Measurements from ENCODE around the gene SEZ6.
A peak's percentile ranks its signal among the peaks of the same experiment; 100 is the strongest.

The SEZ6 gene

DNA sequence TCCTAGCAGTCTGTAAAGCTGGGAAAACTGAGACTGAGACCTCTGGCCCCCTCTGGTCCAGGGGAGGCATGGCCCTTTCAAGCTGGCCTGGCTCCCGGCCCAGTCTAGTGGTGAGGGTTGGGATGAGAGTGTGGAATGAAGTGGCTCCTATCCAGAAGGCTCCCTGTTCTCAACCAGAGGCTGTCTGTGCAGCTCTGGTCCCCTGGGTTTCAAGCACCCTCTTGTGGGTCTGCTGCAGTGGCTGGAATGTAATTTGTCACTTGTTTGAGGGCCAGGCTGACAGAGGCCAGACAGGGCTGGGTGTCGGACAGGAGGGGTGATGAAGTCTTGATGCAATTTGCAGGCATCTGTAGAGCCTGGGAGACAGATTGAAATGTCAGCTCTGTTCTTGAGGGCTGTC is 32.4 kb downstream of the SEZ6 start:
- DNase-seq, result peak; percentile 65

DNA sequence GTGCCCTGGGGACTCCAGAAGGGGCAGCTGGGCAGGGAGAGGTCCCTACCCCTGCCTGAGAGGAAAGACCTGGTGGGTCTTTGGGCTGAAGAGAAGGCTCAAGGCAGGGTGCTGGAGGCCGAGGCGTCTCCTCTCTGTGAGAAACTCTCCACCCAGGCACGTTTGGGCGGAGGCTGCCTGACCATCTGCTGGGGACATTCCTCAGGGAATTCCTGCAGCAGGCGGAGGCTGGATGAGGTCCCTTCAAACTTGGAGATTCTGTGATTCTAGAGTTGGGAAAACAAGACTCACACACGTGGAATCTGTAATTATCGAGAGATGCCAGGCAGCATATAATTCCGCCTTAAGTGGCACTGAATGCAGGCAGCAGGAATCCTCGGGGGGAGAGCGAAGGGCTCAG is 33.4 kb downstream of the SEZ6 start:
- no peak for DNase-seq

DNA sequence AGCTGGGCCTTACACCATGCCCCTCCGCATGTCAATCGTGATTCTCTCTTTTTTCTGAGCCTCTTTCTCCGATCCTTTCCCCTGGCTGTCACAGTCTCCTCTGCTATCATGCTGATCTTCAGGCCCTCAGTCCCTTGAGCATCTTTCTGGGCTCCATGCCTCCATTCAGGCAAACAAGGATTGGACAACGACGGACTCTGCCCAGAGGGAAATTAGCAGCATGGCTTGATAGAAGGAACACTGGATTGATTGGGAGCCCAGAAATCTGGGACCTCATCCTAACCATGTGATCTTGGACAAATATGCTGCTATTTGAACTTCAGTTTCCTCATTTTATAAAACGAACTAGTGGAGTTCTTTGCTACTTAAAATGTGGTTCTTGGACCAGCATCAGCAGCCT is 35.0 kb downstream of the SEZ6 start:
- DNase-seq, result no peak

DNA sequence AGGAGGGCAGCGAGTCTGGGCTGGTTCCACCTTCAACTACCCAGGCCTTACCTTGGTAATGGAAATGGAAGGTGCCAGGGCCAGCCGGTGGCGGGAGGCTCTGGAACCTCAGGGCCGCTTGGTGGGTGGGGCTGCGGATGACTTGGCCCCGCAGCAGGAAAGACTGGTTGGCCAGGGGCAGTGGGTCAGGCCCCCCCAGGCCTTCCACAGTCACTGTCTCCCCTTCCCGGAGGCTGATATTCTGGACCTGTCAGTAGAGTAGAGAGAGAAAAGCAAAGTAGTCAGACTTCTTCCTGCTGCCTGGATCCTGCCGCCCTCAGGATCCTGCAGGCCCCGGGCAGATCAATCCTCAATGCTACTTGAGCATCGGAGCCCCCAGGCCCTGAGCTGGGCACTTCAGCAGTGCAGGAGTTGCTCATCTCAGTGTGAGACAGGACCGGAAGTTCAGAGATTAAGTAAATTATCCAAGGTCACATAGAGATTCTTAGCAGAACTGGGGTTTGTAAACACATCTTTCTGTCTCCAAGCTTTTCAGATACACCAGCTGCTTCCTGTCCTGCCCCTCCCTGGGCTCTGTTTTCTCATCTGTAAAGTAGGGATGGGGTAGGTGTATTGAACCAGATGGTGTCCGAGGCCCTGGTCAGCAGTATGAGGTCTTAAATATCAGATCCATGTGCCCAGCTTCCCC is 36.0 kb downstream of the SEZ6 start:
- DNase-seq, result no peak

DNA sequence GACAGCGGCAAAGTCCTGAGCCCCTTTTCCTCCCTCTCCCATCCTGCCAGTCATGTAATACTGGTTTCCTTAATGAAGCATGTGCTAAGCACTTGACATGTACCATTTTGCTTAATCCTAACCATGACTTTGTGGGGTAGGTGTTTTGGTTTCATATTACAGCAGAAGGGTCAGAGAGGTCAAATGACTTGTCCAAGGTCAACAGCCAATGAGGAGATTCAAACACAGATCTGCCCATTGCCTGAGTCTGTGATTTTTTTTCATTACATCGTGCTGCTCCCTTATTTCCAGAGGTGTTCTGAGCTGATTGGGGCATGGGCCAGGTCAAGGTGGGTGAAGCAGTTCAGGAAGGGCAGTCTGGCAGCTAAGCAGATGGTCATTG is 36.9 kb downstream of the SEZ6 start:
- DNase-seq, result no peak

DNA sequence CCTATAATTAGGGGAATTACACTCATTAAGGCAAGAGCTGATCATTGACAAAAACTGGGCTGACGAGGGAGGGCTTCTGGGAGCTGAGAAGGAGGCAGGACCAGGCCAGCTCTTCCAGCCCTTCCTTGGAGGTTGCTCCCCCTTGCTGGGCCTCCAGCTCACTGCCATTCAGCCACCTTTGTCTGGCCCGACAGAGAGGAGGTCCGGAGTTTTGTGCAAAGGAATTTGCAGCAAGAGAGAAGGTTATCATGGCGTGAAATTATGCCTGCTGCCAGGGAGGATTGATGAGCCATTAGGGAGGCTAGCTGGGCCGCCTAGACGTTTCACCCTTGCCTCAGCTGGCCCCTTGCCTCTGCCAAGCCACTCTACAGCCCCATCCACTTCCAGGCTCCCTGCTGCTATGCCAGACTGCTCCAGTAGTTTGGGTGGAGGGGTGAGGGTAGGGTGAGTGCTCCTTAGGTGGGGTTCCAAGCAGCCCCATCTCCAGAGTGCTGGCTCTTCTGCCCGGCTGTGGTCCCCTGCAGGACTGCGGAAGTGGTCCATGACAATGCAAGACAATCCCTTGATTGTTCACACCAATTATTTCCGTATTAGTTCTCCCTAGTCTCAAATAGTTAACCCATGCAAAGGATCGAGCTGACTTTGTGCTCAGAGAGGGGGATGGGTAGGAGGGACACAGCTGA is 37.5 kb downstream of the SEZ6 start:
- DNase-seq, result no peak

DNA sequence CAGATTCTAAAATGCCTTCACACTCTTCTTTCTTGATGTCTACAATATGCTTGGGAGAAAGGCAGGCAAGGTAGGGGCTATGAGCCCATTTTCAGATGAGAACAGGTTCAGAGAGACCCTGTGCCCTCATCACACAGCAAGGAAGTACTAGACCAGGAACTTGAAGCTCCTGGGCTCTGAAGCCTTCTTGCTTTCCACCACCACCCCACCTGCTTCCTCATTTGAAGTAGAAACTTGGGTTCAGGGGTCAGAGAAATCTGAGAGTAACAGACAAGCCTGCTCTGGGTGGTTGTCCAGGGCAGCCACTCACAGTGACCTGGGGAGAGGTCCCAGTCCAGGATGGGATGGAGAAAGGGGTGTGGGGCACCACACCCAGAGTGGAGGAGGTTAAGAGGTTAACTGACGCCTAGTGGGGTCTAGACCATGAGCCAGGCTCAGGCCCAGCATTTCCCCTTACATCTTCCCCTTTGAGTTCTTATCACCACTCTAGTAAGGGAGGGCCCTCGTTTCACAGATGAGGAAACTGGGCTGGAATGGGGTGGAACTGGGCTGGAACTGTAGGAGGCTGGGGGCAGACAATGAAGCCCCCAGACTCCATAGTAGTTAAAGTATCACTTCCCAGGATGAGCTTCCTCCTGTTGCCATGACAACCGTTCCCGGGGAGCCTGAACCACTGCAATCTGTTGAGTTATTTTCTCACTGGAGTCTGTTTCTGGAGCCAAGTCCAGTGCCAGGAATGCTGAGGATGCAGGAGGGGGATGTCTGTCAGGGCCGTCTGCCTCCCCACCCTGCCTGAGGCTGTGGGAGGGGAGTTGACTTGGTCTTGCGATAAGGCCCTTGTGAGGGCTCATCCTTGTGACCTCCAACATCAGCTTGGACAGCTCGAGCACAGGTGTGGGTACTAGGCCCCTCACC is 38.4 kb downstream of the SEZ6 start:
- DNase-seq, result no peak

DNA sequence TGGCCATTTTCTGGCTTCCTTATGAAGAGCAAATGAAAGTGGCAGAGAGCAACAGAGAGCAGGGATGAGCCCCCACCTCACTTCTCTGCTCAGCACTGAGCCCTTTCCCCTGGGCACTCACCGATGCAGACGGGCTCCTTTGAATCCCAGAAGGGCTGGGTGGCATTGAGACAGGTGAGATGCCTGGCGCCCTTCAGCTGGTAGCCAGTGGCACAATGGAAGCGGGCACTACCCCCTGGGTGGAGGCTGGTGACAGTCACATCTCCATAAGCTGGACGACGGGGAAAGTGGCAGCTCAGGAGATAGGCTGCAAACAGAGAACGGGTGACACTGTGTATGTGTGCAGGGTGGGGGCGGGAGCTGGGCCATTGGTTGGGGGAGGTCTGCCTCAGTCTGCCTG is 42.0 kb downstream of the SEZ6 start:
- no peak for DNase-seq

DNA sequence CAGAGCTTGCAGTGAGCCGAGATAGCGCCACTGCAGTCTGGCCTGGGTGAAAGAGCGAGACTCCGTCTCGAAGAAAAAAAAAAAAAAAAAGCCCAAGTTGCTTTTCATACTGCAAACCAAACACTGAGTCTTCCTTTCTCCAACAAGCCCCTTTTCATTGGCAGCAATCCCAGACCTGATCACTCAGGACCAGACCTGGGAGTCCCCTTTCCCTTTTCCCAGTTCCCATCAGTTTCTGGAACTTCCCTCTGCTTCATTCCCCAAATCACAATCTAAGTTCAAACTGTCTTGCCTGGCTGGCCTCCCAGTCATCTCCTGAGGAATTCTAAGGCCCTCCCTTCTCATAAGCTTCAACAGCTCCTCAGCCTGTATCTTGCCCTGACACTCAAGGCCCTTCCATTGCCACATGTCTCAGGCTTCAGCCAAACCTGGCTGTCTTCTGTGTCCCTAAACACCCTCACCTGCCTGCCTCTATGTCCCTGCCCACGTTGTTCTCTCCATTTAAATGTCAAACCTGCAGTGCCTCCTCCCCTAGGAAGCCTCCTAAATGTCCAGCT is 42.7 kb downstream of the SEZ6 start:
- DNase-seq, result no peak

DNA sequence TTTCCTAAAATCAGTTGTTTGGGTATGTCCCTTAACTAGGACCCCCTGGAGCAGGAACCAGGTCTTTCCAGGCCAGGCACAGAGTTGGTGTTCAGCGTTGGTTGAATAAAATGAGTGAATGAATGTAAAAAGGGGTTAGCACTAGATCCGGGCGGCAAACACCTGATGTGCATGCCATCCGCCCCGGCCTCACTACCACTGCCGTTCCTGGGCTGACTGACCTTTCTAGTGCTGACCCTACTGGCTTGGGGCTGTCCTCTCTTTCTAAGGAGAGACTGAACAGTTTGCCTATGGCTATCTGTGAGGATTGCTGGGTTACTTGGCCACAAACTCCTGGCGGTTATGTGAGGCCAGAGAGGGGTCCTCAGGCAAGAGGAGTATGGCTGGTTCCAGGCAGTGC is 44.4 kb downstream of the SEZ6 start:
- no peak for DNase-seq

DNA sequence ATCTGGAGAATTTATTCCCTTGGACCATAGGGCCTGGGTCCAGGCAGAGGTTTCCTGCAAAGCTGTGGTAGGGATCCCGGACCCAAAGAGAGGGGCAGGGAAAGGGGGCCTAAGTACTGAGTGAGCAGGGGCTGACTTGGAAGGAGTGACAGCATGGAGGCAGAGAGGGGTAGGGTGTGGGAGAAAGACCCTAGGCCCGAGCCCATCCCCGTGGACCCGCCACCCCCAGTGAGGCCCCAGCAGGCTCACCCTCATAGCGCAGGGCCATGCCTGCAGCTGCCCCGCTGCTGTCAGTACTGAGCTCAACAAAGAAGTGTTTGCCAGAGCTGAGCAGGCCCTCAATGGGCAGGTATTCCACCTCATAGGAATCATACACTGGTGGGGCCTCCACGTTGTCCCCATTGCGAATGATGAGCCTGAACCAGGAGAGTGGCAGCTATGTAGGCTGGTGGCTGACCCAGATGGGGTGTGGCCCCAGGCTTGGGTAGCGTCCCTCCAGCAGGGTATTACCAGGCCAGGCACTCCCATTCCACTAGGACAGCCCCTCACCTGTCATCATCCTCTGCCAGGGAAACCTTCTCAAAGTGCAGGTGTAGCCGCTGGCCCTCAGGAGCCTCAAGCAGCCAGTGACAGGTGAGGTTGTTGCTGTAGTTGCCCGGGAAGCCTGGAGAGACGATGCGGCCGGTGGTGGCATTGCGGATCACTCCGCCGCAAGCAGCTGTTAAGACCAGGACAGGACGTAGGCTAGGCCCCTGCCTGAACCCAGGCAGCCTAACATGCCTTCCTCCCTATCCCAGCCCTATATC is 45.4 kb downstream of the SEZ6 start:
- DNase-seq, result no peak

DNA sequence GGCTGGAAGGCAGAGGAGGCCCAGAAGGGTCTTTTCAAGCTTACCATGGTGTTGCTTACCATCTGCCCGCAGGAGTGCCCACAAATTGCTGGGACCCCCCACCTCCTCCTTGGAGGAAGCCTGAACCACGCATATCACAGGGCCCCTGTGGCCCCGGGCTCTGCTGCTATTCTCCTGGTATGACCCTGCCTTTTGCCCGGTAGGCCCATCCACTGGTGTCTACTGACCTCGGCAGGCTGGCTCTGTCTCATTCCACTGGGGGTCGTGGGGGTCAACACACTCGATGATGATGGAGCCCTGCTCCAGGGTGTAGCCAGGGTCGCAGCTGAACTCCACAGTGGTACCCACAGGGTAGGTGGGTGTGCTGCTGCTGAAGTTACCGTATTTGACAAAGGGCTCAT is 46.4 kb downstream of the SEZ6 start:
- no peak for DNase-seq

DNA sequence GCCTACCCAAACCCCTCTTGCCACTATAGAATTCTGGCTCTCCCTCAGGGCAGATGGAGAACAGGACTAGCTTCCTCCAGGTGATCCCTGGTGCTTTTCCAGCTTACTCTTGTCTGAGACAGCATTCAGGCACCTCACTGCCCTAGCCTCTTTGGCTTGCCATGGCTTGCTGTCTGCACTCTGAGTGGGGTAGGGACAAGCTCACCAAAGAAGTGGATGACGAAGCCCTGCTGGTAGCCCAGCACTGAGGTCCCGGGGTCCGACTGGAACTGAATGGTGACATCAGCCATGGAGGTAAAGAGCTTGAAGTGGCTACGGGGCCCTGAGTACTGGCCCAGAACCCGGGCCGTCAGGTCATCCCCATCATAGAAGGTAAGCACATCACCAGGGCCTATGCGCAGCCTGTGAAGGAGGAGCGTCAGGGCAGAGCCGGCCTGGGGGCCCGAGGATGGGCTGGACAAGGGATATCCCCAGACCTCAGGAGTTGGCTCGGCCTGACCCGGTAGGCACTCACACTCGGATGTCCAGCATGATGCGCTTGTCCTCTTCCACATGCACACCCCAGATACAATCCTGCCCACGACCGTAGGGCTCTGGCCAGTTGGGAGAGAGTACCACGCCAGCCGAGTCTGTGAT is 46.9 kb downstream of the SEZ6 start:
- no peak for DNase-seq

DNA sequence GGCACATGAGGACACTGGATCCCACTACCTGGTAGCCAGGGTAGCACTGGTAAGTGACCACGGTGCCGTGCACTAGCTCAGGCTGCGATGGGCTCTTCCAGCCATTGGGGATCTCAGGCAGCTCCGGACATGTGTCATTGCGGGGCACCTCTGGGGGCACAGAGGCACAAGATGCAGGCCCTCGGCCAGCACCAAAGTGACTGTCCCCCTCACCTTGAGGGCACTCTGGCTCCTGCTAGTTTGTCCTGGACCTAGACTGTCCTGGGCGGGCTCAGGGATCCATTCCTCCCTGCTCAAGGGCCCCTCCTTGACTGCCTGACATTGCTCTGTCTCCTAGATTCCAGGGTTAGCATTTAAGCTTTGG is 47.9 kb downstream of the SEZ6 start:
- no peak for DNase-seq

DNA sequence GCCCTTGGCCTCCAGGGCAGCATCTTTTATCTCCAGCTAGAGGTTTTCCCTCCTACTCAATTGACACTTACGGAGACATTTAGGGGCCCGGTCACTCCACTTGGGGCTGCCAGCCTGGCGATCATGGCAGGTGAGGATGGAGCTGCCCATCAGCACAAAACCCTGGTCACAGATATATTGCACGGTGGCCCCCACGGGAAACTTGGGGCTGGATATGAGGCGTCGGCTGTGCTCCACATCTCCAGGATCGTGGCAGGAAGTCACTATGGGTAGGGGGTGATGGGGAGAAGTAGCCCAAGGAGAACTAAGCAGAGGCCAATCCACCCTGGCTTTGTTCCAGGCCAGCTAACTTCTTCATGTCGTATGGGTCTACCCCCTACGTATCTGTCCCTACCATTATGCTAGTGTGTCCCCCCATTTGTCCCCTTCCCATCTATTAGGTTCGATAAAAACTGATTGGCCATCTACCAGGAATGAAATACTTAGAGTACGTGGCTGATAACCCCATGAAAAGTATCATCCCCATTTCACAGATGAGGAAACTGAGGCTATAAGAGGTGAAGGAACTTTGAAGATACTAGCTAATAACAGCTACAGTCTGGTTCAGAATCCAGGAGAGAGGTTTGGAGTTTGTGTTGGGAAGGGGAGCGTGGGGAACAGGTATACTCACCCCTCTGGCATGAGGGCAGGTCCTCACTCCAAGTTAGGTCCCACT is 48.4 kb downstream of the SEZ6 start:
- no peak for DNase-seq

DNA sequence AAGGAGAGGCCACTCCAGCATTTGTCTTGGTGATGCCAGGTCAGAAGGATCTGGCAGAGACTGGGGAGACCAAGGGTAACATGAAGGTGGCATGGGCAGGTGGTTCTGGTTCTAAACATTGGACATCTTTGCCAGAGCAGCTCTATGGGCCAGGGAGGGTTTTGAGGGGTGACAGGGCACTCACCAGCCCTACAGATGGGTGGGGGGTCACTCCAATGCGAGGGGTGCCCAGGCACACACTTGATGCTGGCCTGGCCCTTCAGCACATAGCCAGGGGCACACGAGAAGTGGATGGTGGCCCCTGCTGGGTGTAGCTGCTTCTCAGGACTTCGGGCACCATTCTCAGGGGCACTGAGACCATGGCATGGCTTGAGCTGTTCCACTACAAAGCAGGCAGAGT is 49.0 kb downstream of the SEZ6 start:
- no peak for DNase-seq

DNA sequence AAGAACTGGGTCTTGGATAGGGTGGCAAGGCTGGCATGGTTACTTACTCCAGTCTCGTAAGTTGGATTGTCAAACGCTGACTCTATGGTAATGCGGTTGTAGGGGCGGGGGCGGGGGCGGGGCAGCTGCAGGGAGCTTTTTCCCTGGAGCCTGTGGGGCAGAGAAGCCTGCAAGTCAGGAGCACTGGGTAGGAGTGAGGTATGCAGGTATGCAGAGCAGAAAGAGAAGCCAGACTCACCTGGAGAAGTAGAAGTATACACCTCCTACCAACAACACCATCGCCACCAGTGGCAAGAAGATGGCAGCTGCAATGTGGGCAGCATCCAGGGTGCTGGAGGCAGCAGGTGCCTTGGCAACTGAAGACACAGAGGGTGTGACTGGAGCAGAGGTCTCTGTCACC is 49.7 kb downstream of the SEZ6 start:
- DNase-seq, result no peak

DNA sequence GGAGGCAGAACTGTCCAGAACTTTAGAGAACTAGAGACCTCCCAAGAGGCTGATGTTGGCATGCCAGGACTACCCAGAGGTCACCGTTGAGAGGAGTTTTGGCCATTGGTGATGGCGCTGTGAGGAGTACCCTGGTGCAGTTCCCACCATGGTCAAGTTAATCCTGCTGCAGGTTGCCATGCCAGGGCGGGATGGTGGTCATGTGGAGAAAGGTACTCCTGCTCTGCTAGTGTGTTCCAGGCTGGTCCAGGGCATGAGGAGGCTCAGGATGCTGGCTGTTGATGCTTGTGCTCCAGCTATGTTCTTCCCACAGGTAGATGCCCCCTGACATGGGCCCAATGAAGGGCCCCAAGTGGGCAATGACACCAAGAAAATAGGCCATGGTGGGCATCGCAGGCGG is 50.4 kb downstream of the SEZ6 start:
- no peak for DNase-seq

DNA sequence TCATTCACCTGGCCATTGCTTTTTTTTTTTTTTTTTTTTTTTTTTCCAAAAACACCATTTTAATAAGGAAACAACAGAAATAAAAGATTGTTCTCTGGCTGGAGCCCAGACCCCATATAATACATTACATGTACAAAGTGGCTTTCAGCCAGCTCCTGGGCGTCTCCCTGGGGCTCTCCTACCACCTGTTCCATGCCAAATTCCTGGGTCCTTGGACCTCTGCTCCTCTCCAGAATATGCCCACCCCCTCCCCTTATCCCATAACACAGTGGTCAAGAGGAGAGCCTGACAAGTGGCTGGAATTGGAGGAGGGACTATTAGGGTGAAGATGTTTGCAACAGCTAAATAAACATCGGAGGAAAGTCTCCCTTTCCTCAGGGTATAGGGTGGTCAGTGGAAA is 50.9 kb downstream of the SEZ6 start:
- no peak for DNase-seq

DNA sequence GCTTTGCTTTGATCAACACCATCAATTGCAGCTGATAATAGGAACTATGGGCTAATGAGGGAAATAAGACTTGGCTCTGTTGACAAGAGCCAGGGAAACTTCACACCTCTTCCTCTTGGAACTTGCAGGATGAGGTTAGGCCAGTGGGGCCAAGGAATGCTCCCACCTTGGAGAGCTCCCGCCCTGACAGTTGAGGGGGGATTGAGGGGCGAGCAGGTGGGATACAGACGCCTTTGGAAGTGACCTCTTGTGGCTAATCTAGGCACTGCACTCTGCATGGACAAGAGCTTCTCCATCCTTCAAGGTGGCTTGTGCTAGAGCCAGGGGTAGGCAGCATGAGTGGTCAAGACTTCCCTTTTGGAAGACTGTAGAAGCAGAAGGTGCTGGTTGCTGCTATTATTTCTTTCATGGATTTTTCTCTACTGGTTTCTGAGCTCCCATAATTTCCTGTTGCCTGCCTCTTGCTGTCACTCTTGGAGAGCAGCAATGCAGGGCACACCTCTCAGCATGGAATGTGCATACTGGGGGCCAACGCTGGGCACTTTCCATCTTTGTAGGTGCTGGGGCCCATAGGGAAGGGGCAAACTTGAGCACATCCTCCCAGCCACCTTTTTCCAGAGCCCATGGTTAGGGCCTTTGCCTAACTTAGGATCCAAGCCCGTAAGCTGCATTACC is 52.3 kb downstream of the SEZ6 start:
- DNase-seq, result no peak
